GM12892 (cell line): ENCODE measurements around the gene OR10G8.

Experiments
- POLR2A ChIP-seq: IDR thresholded peaks from 2 replicates; pipeline ENCODE4 v1.6.1; 2011; ENCODE audit warnings: low read depth, low read length, control low read depth
- TAF1 ChIP-seq: IDR thresholded peaks from 2 replicates; pipeline ENCODE4 v1.6.1; 2011; ENCODE audit warnings: low read depth, mild to moderate bottlenecking, control low read depth, low read length, borderline replicate concordance

- no peak for TF ChIP-seq POLR2A
- no peak for TF ChIP-seq TAF1
Measured at GRCh38 chr11:124069429-124070401, 43.1 kb downstream of the OR10G8 start.
